Measurements from ENCODE around the gene NDUFB3.

DNA sequence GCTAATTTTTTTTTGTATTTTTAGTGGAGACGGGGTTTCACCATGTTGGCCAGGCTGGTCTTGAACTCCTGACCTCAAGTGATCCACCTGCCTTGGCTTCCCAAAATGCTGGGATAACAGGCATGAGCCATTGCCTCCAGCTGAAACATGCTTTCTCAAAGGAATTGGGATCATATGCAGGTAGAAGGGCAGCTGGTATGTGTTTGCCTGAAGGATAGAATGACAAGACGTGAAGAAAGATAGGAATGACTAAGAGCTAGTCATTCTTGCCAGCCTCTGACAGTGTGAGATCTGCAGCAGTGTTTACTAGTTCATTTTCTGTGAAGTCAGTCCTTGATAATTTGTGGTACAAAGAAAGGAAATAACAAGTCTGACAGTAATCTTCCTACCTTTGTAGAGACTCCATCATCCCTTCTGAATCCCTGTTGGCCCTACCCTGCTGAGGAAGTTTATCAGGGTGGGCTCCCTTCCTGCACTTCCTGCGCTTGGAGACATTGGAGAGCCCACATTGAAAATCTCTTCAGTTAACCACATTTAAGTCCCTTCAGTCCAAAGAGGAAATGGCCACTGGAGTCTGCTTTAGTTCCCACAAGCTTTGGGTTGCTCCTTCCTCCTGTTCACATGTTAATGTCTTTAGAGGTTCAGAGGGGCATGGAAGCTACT is 58.9 kb downstream of the NDUFB3 start:
- TF ChIP-seq ZNF274 (IDR thresholded peaks at IDR 0.05; ENCODE audit: low read depth, low read length) (no peak), YY1 (IDR thresholded peaks at IDR 0.05; ENCODE audit: insufficient read depth, insufficient read length) (no peak)
